Right renal pelvis (tissue), 4 donors: ENCODE data around the gene PRKCH. TPM values are rescaled to one million over a fixed set of nuclear protein-coding genes. Genes with fewer than 3 reads are reported as not detected.

Source experiments
- DNase-seq, 4 donors: peaks; one replicate each; pipeline ENCODE4 v3.0.0-alpha.2; 2013; ENCODE audit warnings: low read depth in 4 of 4, low spot score in 3 of 4, missing footprints in 1 of 4
- polyA plus RNA-seq, 4 donors: library from polyadenylated mRNA; unstranded; fragments of 120-200 nt; gene quantifications; one replicate each; pipeline ENCODE4 v1.2.1, GENCODE V29; 2013; ENCODE audit not compliant: insufficient read length in 4 of 4

The PRKCH gene
- 10 to 100 TPM; 17.2 to 19.8 (median 18.4) TPM for polyA plus RNA-seq

DNA sequence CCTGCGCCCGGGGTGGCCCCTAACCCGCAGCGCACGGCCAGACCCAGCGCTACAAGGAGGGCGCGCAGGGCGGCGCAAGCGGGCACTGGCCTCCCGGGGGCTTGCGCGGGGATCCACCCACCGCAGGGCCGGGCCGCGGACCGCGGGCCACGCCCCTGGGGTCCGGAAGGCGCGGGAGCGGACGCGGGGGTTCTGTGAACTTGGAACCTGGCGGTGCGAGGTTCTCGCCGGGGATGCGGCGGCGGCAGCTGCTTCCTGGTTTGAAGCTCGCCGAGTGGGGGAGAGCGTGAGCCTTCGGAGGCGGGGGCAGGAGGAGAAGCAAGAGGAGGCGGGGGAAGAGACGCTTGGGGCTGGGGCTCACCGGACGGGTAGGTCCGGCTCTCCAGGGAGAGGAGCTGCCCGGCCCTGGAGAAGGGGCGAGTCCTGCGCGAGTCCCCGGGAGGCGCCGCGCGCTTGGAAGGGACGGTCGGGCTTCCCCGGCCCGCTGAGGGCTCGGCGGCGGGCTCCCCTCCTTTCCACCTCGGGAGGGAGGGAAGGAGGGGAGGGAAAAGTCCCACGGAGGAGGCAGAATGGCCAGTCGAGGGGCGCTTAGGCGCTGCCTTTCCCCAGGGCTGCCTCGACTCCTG, at the start of gene PRKCH:
TSS of gene PRKCH (plus strand) at position 195 of the 626 bp plus-strand sequence. CDS start 523 bp downstream, outside the sequence.
- DNase-seq = peak in 2 of 4 donors; percentile 22 to 31

DNA sequence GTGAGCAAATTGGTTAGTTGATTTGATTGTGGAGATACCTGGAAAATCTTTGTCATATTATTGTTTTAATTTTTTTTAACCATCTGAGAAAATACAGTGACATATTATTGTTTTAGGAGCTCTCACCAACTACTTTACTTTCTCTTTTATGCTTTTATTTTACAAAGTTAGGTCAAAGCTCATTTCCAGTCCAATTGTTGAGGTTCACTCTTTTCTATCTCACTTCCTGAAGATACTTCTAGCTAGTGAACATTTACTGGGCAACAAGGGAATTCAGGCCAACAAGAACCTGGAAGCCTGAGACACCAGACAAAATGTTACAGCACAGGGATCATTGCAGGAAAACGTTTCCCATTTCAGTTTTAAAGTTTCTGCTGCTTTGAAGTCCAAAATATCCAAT, 44.1 kb upstream of the PRKCH start:
- DNase-seq = no peak

DNA sequence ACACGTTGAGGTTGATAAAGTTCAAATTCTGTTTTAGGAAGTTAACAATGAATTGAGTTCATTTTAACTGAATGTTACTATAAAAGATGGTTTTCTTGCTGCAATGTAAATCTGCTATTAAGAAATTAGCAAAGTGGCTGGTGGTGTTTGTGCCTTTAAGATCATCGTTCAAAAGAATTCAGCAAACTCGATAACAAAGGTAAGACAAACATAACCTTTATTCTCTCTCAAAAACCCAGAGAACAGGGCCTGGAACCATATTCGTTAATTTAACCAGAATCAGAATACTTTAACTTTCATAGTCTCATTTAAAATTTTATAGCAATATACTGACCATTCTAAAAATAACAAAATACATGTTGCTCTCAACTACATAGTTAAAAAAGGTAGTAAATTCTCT, 43.6 kb upstream of the PRKCH start:
- DNase-seq = no peak

DNA sequence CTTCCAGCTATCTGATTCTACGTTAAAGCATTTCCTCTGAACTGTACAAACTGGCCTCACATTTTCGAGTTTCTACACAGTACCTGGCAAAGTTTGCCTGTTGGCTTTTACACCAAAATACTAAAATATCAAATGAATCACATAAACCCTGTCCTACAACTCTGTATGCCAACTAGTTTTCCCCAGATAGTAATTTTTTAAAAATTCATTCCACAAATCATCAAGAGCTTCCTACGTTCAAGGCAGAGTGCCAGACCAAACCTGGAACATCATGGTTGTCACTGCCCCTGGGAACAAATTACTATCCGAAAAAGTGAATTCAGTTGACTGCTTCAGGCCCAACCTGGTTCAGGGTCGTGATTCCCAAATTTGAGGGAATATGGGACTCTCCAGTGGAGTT, 42.3 kb upstream of the PRKCH start:
- no peak for DNase-seq

DNA sequence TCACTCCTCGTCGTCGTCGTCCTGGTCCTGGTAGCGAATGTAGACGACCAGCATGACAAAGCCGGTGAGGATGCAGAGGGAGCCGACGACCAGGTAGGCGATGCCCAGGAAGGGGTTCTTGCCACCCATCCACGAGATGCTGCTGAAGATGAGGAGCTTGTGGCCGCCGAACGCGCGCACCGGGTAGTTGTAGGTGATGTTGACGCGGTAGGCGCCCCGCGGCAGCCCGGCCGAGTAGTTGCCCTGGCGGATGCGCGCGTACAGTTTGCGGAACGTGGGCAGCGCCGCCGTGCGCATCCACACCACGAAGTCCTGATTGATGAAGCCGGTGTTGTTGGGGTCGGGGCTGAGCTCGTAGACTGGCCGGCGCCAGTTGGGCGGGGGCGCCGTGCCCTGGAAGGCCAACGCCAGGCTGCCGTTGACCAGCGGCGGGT, 41.3 kb upstream of the PRKCH start:
- DNase-seq = no peak

DNA sequence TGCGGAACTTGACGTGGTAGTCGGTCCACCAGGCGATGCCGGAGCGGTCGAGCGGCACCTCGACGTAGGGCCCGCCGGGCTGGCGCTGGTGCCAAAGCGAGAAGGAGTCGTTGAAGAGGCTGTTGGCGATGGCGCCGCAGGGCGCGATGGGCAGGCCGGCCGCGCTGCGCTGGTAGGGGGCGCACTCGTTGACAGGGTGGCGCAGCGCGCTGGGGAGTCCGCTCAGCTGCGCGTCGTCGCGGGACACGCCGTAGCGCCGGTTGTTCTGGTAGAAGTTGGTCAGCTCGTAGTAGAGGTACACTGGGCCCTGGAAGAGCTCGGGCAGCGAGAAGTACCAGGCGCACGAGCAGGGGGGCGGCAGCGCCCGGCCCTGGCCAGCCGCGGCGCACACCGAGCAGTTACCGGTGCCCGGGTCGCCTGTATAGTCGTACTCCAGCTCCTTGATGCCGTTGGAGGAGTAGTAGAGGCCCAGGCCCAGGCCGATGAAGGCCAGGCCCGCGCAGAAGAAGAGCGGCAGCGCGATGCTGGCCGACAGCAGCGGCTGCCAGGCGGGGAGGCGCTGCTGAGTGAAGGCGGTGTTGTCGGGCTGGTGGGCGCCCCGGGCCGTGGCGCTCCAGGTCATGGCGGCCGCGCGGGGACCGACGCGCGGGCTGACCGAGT, 40.7 kb upstream of the PRKCH start:
- peak in 1 of 4 donors; percentile 51 for DNase-seq

DNA sequence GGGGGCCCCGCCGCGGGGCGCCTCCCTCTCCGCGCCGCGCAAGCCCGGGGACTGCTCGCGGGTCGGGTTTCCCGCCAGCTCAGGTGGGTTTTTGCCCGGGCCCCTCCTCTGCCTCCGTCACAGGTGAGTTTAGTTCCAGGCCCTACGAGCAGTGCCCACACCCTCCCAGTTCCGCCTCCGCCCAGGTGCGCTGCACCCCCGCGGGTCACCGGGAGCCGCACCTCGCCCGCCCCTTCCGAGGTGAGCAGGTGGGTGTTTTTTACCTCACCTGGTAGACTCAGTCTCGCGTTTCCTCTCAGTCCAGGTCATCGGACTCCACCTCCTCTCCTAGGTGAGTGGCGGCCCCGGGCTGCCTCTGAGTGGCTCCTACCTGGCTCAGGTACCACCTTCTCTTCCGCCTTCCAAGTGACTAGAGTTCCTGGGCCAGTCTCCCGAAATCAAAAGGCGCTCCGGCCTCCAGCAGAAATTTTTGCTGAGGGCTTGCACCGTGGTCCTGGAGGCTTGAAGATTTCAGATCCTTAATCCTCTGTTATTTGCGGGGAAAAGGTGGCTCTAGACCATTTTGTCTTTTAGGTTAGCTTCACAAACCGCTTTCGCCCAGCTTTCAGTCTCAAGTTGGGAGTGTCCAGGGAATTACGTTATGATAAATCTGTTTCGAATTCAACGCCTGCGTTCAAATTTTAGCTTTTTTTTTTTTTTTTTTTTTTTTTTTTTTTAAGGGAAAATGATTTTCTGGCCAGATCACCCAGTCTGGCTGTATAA, 40.0 kb upstream of the PRKCH start, which contains the start of gene TMEM30B:
TSS of gene TMEM30B (minus strand) at position 153 of the 762 bp plus-strand sequence. CDS start 191 bp downstream, outside the sequence.
- no peak for DNase-seq

DNA sequence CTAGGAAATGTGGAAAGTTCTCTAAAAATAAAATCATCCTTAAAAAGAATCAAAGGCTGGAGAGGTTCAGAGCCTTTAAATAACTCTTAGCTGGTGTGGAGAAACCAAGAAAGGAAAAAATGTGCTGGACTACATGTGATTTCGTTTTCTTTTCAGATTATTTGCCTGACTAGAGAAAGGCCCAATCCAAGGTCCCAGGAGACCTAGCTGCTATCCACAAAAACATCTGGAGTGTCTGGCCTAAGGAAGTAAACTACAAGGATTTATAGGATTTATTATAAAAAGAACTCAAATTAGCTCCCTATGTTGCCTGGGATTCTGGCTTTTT, 39.5 kb upstream of the PRKCH start:
- DNase-seq = no peak

DNA sequence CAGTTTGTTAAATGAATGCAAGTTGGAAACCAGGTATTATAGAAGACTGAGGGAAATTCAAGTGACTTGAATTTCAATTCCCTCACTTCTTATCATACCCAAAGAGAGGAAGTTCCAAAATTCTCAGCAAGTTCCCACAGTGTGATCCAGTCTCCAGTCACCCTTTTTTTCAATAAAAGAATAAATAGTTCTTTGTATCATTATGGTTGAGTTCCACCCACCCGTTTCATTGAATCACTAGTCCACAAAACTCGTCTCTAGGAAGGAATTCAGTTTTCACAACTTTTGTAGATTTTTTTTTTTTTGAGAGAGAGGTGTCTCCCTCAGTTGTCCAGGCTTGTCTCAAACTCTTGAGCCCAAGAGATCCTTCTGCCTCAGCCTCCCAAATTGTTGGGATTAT, 38.6 kb upstream of the PRKCH start:
- no peak for DNase-seq

DNA sequence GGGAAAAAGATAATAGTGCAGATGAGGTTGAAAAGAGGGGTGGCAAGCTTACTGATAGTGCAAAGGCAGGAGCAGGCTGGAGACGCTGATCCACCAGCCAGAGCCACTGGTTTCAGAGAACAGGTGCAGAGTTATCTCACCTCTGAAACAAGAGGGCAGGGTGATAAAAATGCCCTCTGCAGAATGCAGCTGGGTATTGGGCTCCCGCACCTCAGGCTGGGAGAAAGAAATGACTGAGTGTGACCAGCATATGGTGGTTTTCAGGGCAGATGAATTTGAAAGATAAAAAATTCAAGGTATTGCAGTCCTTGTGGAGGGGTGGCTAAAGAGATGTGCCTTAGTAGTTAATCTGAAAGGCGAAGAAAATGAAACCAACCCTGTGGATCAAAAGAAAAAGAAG, 37.4 kb upstream of the PRKCH start:
- DNase-seq = no peak

DNA sequence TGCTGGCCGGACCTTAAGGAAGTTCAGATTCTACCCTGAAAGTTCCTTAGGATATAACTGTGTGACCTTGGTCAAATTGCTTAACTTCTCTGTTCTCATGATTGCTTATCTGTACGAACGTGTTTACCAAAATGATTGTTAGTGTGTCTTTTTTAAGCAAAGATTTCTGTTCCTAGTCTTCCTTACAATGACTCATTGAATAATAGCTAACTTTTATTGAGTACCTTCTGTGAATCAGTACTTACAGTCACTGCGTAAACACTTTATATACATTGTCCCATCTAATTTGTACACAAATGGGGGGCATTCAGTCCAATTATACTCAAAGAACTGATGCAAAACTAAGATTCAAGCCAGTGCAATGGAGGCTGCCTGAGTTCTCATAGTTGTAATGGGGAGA, 36.0 kb upstream of the PRKCH start:
- no peak for DNase-seq

DNA sequence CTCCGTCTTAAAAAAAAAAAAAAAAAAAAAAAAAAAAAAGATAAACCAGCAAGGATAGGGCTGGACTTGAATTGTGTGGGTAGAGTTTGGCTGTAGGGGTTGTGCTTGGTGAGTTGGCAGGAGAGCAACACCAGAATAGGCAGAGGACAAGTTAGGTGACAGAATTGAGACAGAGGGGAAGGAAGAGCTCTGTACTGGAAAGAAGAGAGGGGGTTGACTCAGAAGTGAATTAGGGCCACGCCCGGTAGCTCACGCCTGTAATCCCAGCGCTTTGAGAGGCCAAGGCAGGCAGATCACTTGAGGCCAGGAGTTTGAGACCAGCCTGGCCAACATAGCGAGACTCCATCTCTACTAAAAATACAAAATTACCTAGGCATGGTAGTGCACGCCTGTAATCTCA, 34.2 kb upstream of the PRKCH start:
- no peak for DNase-seq

DNA sequence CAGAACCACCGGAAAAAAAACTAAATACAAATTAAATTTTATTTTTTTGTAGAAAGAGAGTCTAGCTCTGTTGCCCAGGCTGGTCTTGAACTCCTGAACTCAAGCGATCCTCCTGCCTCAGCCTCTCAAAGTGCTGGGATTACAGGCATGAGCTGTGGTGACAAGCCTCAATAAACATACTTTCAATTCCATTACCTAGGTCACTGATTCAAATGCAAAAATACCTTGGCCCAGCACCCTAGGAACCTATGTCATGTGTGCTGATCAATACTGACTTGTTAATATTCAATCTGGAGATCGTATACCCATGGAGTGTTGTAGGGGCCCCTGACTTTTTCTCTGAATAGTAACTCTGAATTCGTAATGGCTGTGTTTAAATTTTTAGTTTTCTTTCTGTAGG, 33.2 kb upstream of the PRKCH start:
- no peak for DNase-seq

DNA sequence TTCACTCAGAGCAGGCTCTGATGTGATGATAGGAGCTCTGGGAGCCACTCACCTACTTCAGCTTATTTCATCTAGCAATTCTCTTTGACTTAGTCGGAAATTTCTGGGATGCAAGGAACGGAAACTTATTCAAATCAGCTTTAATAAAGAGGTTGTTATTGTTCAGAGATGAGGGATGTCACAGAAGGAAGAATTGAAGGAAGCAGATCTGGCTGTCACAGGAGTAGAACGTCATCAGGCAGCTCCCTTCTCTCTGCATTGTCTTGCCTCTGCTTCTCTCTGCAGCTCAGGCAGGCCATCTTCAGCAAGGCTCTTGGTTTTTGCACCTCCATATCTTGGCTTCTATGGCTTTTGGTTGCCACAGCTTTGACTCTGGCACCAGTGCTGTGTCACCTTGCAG, 32.7 kb upstream of the PRKCH start:
- DNase-seq = no peak

DNA sequence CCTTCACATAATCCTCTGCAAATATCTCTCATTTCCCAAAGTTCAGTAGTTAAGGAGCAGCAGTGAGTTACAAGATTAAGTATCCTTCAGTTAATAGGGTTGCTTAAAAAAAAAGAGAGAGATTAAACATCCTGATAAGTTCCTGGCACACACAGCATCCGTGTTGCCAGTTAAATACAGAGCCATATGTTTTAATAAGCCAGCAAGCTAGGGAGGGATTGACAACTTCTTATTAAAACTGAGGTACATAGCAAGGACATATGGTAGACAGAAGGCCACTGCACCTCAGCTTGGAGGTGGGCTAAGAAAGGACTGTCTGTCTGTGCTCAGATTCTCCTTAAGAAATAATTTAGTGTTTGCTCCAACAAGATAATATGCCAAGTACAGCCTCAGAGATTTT, 30.7 kb upstream of the PRKCH start:
- no peak for DNase-seq

DNA sequence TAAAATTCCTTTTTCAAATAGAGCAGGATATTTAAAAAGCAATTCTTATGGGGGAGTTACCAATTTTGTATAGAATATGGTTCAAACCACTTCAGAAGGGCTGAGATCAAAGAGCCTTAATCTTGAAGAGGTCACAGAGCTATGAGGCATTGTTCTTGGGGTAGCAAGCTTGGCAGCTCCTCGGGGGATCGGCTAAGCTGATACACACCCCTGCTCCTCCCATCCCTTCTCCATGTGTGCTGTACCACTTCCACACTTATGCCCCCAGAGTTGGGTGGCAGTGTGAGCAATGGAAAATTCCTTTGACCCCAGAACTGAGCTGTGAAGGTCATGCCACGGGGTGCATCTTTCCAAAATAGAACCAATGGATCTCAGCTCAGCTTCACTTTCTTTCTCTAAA, 25.2 kb upstream of the PRKCH start:
- DNase-seq = no peak

DNA sequence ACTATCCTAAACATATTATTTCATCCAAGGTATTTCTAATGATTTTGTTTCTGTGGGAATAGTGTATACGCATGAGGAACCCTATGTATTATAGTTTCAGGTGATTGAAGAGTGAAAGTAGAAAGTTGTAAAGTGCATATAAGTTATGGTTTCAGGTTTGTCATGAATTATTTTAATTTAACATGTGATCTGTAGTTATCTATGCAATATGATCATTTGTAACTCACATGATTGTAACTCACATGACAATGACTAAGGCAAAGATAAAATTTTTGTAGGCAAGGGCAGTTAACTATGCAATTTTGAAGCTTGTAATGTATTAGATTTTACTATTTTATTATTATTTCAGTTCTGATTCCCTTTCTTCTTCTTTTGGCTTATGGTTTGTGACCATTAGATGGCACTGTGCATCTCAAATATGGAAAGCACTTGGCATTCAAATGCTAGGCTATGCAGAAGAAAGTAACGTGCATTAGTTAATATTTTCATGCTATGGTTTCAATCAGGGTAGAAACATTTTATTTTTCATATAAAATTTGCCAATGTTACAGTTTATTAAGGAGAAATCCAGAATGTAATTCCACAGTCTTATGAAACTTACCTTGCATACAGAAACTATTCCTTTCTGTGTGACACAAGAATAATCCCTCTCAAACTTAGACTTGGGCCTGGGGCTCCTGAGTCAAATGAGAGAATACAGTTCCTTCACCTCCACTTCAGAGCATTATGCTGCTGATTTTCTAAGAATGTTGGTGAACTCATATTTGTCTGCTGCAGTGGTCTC, 24.5 kb upstream of the PRKCH start:
- DNase-seq = no peak

DNA sequence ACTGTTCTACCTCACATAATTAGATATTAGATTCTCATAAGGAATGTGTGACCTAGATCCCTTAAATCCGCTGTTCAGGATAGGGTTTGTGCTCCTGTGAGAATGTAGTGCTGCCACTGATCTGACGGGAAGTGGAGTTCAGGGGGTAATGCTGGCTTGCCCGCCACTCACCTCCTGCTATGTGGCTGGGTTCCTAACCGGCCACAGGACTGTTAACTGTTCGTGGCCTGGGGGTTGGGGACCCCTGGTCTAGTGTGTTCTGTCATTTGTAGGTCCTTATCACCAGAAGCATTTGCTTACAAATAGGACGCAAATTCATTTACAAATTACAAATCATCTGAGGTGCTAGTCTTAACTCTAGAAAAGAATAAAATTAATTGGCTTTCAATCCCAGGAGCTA, 23.8 kb upstream of the PRKCH start:
- no peak for DNase-seq

DNA sequence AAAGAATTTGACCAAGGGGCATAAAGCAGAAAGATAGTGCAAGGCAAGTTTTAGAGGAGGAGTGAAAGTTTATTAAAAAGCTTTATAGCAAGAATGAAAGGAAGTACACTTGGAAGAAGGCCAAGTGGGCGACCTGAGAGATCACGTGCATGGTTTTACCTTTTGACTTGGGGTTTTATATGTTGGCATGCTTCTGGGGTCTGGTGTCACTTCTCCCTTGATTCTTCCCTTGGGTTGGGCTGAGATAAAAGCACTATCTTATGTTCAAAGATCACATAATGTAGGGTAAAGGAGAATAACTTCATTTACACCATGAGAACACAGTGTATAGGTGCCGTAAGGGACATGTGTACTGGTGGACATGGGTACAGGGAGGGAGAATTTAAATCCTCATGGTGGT, 22.6 kb upstream of the PRKCH start:
- DNase-seq = no peak

DNA sequence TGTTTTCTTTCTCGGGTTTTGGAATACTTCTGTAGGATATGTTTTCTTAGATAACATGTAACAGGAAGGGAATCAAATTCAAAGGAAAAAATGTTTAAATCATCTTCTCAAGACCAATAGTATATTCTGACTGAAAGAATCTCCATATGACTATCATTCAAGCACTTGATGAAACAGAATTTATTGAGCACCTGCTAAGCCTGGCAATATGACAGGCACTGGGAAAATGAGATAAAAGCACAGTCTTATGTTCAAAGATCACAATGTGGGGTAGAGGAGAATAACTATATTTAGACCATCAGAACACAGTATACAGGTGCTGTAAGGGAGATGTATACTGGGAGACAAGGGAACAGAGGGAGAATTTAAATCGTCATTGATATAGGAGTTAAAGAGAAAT, 21.2 kb upstream of the PRKCH start:
- DNase-seq = no peak

DNA sequence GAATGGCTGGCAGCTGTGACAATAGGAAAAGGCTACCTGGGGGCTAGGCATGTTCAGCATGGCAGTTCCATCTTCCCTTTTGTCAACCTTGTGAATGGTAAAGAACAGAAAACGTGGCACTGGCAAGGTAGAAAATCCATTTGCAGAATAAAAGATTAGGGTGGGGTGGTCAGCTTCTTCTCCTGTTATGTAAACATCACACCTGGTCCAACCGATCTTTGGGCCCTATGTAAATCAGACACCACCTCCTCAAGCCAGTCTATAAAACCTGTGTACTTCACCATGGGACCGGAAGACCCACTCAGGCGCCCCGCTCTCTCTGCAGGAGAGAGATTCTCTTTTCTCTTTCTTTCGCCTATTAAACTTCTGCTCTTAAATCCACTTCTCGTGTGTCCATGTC, 20.6 kb upstream of the PRKCH start:
- no peak for DNase-seq
